HCT116 (cell line): ENCODE results near the gene FIBP. TPM values are rescaled to one million over a fixed set of nuclear protein-coding genes. Genes with fewer than 3 reads are reported as not detected.

Source experiments
- ATAC-seq: fragments of 200-7000 bp; cut with Tn5 transposase; 2 replicates; pipeline ENCODE4 v1.9.1; 2020; ENCODE audit warnings: mild to moderate bottlenecking, moderate library complexity
- BruUV-seq: library from RNA; stranded (reverse); fragments of 400-500 nt; replicated peaks from 2 replicates; lab custom pipeline; 2021; lab: Mats Ljungman, UMichigan
- CTCF ChIA-PET: fragments of 300-600 bp; sonication (Branson Sonifier 250); formaldehyde crosslinking; loops from one replicate; lab custom pipeline; 2021; ENCODE audit warnings: antibody characterized with exemption; lab: Charles Lee
- POLR2A ChIA-PET: fragments of 300-600, 350-600 bp; sonication (Branson Sonifier 250); formaldehyde crosslinking; loops from one replicate; lab custom pipeline; 2021; ENCODE audit warnings: antibody characterized with exemption; lab: Charles Lee
- RAD21 ChIA-PET, 2 experiments: fragments of 300-600 bp; sonication (Branson Sonifier 250); formaldehyde crosslinking; loops; one replicate each; lab custom pipeline; 2023; ENCODE audit warnings: low total read pairs in 2 of 2; ENCODE audit not compliant: uncharacterized antibody in 2 of 2, unreplicated experiment in 2 of 2, low non-redundant PET in 1 of 2; lab: Charles Lee
- DNase-seq: peaks from one replicate; pipeline ENCODE4 v3.0.0-alpha.2; 2010; ENCODE audit warnings: low read depth, low spot score
- H2AFZ ChIP-seq: fragments of 200-600 bp; shearing (Covaris generic), sonication (generic); 2 replicates; pipeline ENCODE4 v1.6.1; 2017; ENCODE audit warnings: low read depth, mixed run types, mixed read lengths, antibody characterized with exemption, low read length; ENCODE audit not compliant: poor library complexity, severe bottlenecking
- H3K27ac ChIP-seq: 2 replicates; pipeline ENCODE4 v1.5.1; 2012; ENCODE audit warnings: low read depth, low read length
- H3K27me3 ChIP-seq: fragments of 200-600 bp; sonication (generic); 2 replicates; pipeline ENCODE4 v1.6.1; 2016; ENCODE audit warnings: mixed run types, low read length, mixed read lengths; ENCODE audit not compliant: insufficient read depth
- H3K36me3 ChIP-seq, 2 experiments: fragments of 200-500 bp in 1 of 2; fragments of 200-600 bp in 1 of 2; sonication (Bioruptor generic) in 1 of 2; sonication (generic) in 1 of 2; 2 replicates each; pipeline versions ENCODE4 v1.5.1 to v1.6.1; 2014 to 2016; ENCODE audit warnings: low read length in 2 of 2, inconsistent platforms in 1 of 2, mixed read lengths in 1 of 2, mixed run types in 1 of 2; ENCODE audit not compliant: insufficient read depth in 2 of 2, control insufficient read depth in 1 of 2
- H3K4me1 ChIP-seq, 2 experiments: fragments of 200-600 bp in 1 of 2; sonication (generic) in 1 of 2; 2 replicates each; pipeline versions ENCODE4 v1.5.1 to v1.6.1; 2012 to 2017; ENCODE audit warnings: low read length in 2 of 2, inconsistent platforms in 1 of 2, mild to moderate bottlenecking in 1 of 2, mixed read lengths in 1 of 2, mixed run types in 1 of 2, moderate library complexity in 1 of 2; ENCODE audit not compliant: insufficient read depth in 2 of 2, control insufficient read depth in 1 of 2
- H3K4me2 ChIP-seq: fragments of 200-600 bp; sonication (generic); 2 replicates; pipeline ENCODE4 v1.6.1; 2017; ENCODE audit warnings: mixed run types, low read length, mixed read lengths
- H3K4me3 ChIP-seq, 2 experiments: fragments of 200-600 bp in 1 of 2; sonication (generic) in 1 of 2; replicated peaks in 1 of 2; 2 replicates each; pipeline ENCODE4 v1.5.1; 2011 to 2016; ENCODE audit warnings: low read length in 2 of 2, control low read depth in 1 of 2, low read depth in 1 of 2, mild to moderate bottlenecking in 1 of 2, mixed read lengths in 1 of 2, mixed run types in 1 of 2
- H3K79me2 ChIP-seq: fragments of 200-600 bp; sonication (generic); 2 replicates; pipeline ENCODE4 v1.6.1; 2017; ENCODE audit warnings: mild to moderate bottlenecking, mixed run types, low read length, moderate library complexity, mixed read lengths; ENCODE audit not compliant: insufficient read depth
- H3K9ac ChIP-seq: fragments of 200-600 bp; sonication (generic); 2 replicates; pipeline ENCODE4 v1.6.1; 2016; ENCODE audit warnings: low read length, mixed read lengths
- H3K9me2 ChIP-seq: fragments of 200-600 bp; sonication (generic), shearing (Covaris generic); 2 replicates; pipeline ENCODE4 v1.6.1; 2017; ENCODE audit warnings: mixed run types, mild to moderate bottlenecking, moderate library complexity; ENCODE audit not compliant: insufficient read depth
- H3K9me3 ChIP-seq, 2 experiments: fragments of 200-500 bp in 1 of 2; fragments of 200-600 bp in 1 of 2; sonication (Bioruptor generic) in 1 of 2; sonication (generic) in 1 of 2; 2 replicates each; pipeline ENCODE4 v1.6.1; 2014 to 2017; ENCODE audit warnings: low read length in 2 of 2, mixed read lengths in 2 of 2, inconsistent platforms in 1 of 2, low read depth in 1 of 2, mild to moderate bottlenecking in 1 of 2, mixed run types in 1 of 2, moderate library complexity in 1 of 2; ENCODE audit not compliant: control insufficient read depth in 1 of 2, insufficient read depth in 1 of 2
- H4K20me1 ChIP-seq: fragments of 200-600 bp; sonication (generic), shearing (Covaris generic); 2 replicates; pipeline ENCODE4 v1.6.1; 2017; ENCODE audit warnings: mixed run types, mild to moderate bottlenecking, moderate library complexity; ENCODE audit not compliant: insufficient read depth
- EGR1 ChIP-seq: IDR thresholded peaks from 2 replicates; pipeline ENCODE4 v1.6.1; 2012; ENCODE audit warnings: low read depth
- POLR2A ChIP-seq: IDR thresholded peaks from 2 replicates; pipeline ENCODE4 v1.7.0; 2011; ENCODE audit warnings: borderline replicate concordance; ENCODE audit not compliant: insufficient read depth, insufficient read length; ENCODE audit errors: extremely low read depth
- POLR2AphosphoS5 ChIP-seq: IDR thresholded peaks from 2 replicates; pipeline ENCODE4 v1.6.1; 2011; ENCODE audit warnings: mild to moderate bottlenecking, low read depth, low read length, moderate library complexity
- TCF7L2 ChIP-seq: IDR thresholded peaks from 2 replicates; pipeline ENCODE4 v1.7.0; 2011; ENCODE audit warnings: borderline replicate concordance, inconsistent platforms; ENCODE audit not compliant: insufficient read depth, insufficient read length; ENCODE audit errors: extremely low read depth
- intact Hi-C: fragments of 100-400 bp; cut with micrococcal nuclease; formaldehyde crosslinking; loops from 2 replicates; pipeline ENCODE4 v1.10.0; 2022
- total RNA-seq: library from RNA; stranded (reverse); gene quantifications from one replicate; pipeline ENCODE4 v1.2.1, GENCODE V29; 2021; ENCODE audit not compliant: unreplicated experiment
- TF ChIP-seq, protein P1 (sequence below), 3 experiments: fragments of 200-600 bp in 1 of 3; sonication (generic) in 1 of 3; IDR thresholded peaks in 2 of 3; conservative IDR thresholded peaks in 1 of 3; 2 replicates each; pipeline ENCODE4 v1.5.1; 2012 to 2017; ENCODE audit warnings: low read depth in 2 of 3, low read length in 2 of 3, antibody characterized with exemption in 1 of 3, borderline replicate concordance in 1 of 3, control low read depth in 1 of 3, mild to moderate bottlenecking in 1 of 3, mixed read lengths in 1 of 3, mixed run types in 1 of 3, moderate library complexity in 1 of 3; ENCODE audit not compliant: insufficient read depth in 1 of 3

FIBP gene
- total RNA-seq, 1 experiment from 2014 or later: 96.0 TPM

GRCh38 chr11:65859095-65859811 is 29.0 kb downstream of the FIBP start:
- Histone ChIP-seq H2AFZ (peak overlapping the region; percentile 50), H3K27me3 (no peaks in the 10 kb centered on the region), H3K9me3 (no peaks in the 10 kb centered on the region), H4K20me1 (peaks cover 15% of the 10 kb centered on the region; the same call in 1 of the 2 replicates), H3K4me1 (peaks cover 23 to 44% of the 10 kb centered on the region in 2 experiments), H3K4me3 (peak overlapping the region; percentile 85 to 100)
- BruUV-seq: no TSS peak
- POLR2A ChIA-PET: interaction anchor here (0.6 to 5.3 kb wide), 22 partner anchors 8 to 436 kb away, joined by 3 to 84 read pairs (median 4); partner anchors contain the start of genes BANF1, CCDC85B, FIBP and FOSL1
- ATAC-seq (peak; percentile 66), DNase-seq (peak; percentile 95)
- CTCF ChIA-PET: interaction anchor here (0.6 to 4.3 kb wide), 30 partner anchors 8 to 300 kb away, joined by 3 to 82 read pairs (median 5); partner anchors contain the start of genes AP5B1, CCDC85B, FIBP and KAT5
- intact Hi-C loops: loop anchor here (1.0 kb wide), 1 partner anchor 244 kb away; the partner anchor contains the start of gene PCNX3
- TF ChIP-seq EGR1 (no peak), POLR2A (peak; percentile 78), TCF7L2 (peak; percentile 57), POLR2AphosphoS5 (peak; percentile 64; the same call in 1 of the 2 replicates)
- TF ChIP-seq, protein P1, sequence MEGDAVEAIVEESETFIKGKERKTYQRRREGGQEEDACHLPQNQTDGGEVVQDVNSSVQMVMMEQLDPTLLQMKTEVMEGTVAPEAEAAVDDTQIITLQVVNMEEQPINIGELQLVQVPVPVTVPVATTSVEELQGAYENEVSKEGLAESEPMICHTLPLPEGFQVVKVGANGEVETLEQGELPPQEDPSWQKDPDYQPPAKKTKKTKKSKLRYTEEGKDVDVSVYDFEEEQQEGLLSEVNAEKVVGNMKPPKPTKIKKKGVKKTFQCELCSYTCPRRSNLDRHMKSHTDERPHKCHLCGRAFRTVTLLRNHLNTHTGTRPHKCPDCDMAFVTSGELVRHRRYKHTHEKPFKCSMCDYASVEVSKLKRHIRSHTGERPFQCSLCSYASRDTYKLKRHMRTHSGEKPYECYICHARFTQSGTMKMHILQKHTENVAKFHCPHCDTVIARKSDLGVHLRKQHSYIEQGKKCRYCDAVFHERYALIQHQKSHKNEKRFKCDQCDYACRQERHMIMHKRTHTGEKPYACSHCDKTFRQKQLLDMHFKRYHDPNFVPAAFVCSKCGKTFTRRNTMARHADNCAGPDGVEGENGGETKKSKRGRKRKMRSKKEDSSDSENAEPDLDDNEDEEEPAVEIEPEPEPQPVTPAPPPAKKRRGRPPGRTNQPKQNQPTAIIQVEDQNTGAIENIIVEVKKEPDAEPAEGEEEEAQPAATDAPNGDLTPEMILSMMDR (IDR thresholded peaks at IDR 0.05 in 2 of 3, conservative IDR thresholded peaks at IDR 0.05 in 1 of 3; ENCODE audit: borderline replicate concordance in 1 of 3, insufficient read depth in 1 of 3, low read depth in 2 of 3, low read length in 2 of 3): no peak
- TF ChIP-seq, all 23 proteins: peak for 3
- peaks cover 24 to 37% of the 10 kb centered on the region in 2 experiments for H3K36me3 ChIP-seq
- peaks cover 59% of the 10 kb centered on the region for H3K79me2 ChIP-seq
- peak overlapping the region; percentile 99 for H3K9ac ChIP-seq
- peak overlapping the region; percentile 97 for H3K27ac ChIP-seq
- RAD21 ChIA-PET: interaction anchor here (0.5 to 1.2 kb wide), 4 partner anchors 30 to 245 kb away, joined by 3 to 4 read pairs (median 3); partner anchors contain the start of gene KAT5 (in 1 of the 2)
- no peaks in the 10 kb centered on the region for H3K9me2 ChIP-seq
- H3K4me2 ChIP-seq: peak overlapping the region; percentile 77
